Measurements from ENCODE around the gene CABP4.

Gene CABP4

GRCh38 chr11:67508486-67509121 lies 53.5 kb downstream of the CABP4 start:
- Histone ChIP-seq H3K27me3 (replicated peaks) (no peaks in the 10 kb centered on the region), H3K27ac (peak overlapping the region; percentile 98), H3K36me3 (replicated peaks) (no peaks in the 10 kb centered on the region), H3K4me3 (ENCODE audit: low read depth, low read length) (peak overlapping the region; percentile 81)
- in situ Hi-C loops (cut with HindIII; ENCODE audit: low pct_ligation_motif_present, low sequenced_read_pairs) = no loop called here
- no peak for TF ChIP-seq CTCF (IDR thresholded peaks at IDR 0.05; ENCODE audit: low read depth, low read length, missing control alignments)
- DNase-seq = peak; percentile 96

- no peak for DNase-seq
- in situ Hi-C loops (cut with HindIII; ENCODE audit: low pct_ligation_motif_present, low sequenced_read_pairs) = no loop called here
- no peak overlapping the region for H3K4me3 ChIP-seq (ENCODE audit: low read depth, low read length)
- no peak overlapping the region for H3K27ac ChIP-seq
- H3K27me3 ChIP-seq (replicated peaks) = no peaks in the 10 kb centered on the region
- H3K36me3 ChIP-seq (replicated peaks) = no peaks in the 10 kb centered on the region
- TF ChIP-seq CTCF (IDR thresholded peaks at IDR 0.05; ENCODE audit: low read depth, low read length, missing control alignments) = no peak
Observed at GRCh38 chr11:67510023-67510345, 54.8 kb downstream of the CABP4 start.
